GM12878 (cell line): Measurements from ENCODE around the gene SIX1. TPM values are rescaled to one million over a fixed set of nuclear protein-coding genes. Genes with fewer than 3 reads are reported as not detected.

ENCODE experiments used
- CEBPB ChIP-seq, 2 experiments: fragments of 150-350 bp in 1 of 2; IDR thresholded peaks; 2 replicates each; pipeline ENCODE4 v1.6.1; 2012 to 2014; ENCODE audit warnings: low read depth in 2 of 2, low read length in 2 of 2, borderline replicate concordance in 1 of 2, inconsistent platforms in 1 of 2
- CHD4 ChIP-seq: fragments of 200-600 bp; sonication (generic); IDR thresholded peaks from 2 replicates; pipeline ENCODE4 v1.6.1; 2016; ENCODE audit warnings: mild to moderate bottlenecking
- E4F1 ChIP-seq: fragments of 450-650 bp; IDR thresholded peaks from 2 replicates; pipeline ENCODE4 v1.6.1; 2018; ENCODE audit warnings: borderline replicate concordance, mild to moderate bottlenecking; ENCODE audit not compliant: partially characterized antibody
- HDAC6 ChIP-seq: fragments of 200-600 bp; sonication (generic); IDR thresholded peaks from one replicate; pipeline ENCODE4 v1.8.0; 2017; ENCODE audit warnings: antibody characterized with exemption; ENCODE audit not compliant: unreplicated experiment
- IRF5 ChIP-seq: fragments of 450-650 bp; IDR thresholded peaks from 2 replicates; pipeline ENCODE4 v1.6.1; 2017; ENCODE audit warnings: borderline replicate concordance
- RFX5 ChIP-seq: IDR thresholded peaks from 2 replicates; pipeline ENCODE4 v1.6.1; 2011; ENCODE audit warnings: low read depth, low read length, improper control_type of control experiment
- polyA plus RNA-seq, 11 experiments: library from polyadenylated mRNA; depleted of rRNA in 4 of 11; unstranded in 6 of 11; stranded (reverse) in 5 of 11; fragments of >200 nt; fragmentation: Nextera tagmentation in 4 of 11; fragmentation: Illumina TruSeq in 1 of 11; extraction: Ambion mirVana in 4 of 11; extraction: Trizol in 1 of 11; gene quantifications; 1 replicate in 1 of 11; 2 replicates in 10 of 11; pipeline versions ENCODE4 v1.2.1 to v1.2.3, GENCODE V29; 2011 to 2016; ENCODE audit warnings: inconsistent platforms in 2 of 11, missing spikeins in 2 of 11, low read depth in 1 of 11
- total RNA-seq, 4 experiments: library from RNA; depleted of rRNA in 3 of 4; stranded (reverse); fragments of >200 nt in 3 of 4; fragmentation: Illumina TruSeq in 1 of 4; extraction: Trizol in 1 of 4; gene quantifications; 2 replicates each; pipeline versions ENCODE4 v1.2.1 to v1.2.3, GENCODE V29; 2013 to 2021
- TF ChIP-seq, protein P1 (sequence below): IDR thresholded peaks from 2 replicates; pipeline ENCODE4 v1.6.1; 2012; ENCODE audit warnings: low read depth, low read length, improper control_type of control experiment

Gene SIX1
- total and polyA plus RNA-seq, 10 of the 15 experiments (the other 5 are each of a cell fraction or from before 2014, with no cell fraction given): 0.03 to 0.06 (median 0.05) TPM; not detected in 5

DNA sequence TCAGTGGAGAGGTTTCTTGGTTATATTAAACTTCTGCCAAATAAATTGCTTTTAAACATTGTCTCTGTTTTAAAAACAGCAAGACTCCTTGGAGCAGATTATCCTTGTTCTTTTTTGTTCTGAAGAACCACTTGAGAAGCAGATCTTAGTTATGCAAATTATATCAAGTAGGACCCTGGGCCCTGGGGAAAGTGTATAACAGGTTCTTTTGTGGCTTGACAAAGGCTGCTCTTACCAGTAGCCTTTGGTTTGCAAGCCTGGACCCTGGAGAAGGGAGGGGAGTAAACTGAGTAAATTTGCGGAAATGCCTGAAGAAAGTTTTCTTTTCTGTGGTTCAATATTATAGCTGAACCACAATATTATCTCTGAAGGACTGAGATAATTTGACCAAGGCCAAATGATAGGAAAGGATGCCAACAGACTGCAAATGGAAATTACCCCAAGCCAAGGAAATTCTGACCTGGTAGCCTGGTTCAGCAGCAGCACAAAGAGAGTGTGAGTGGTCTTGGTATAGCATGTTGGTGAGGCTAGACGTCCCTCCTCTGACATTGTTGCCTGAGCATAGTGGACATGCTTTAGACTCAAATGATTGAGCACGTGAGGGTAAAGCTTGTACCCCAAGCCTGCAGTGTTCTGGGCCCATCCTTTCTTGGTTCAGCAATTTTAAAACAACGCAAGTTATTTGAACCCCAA, 30.4 kb upstream of the SIX1 start (continued):
- no peak for TF ChIP-seq E4F1
- no peak for TF ChIP-seq CHD4
- TF ChIP-seq HDAC6: no peak
- TF ChIP-seq, protein P1, sequence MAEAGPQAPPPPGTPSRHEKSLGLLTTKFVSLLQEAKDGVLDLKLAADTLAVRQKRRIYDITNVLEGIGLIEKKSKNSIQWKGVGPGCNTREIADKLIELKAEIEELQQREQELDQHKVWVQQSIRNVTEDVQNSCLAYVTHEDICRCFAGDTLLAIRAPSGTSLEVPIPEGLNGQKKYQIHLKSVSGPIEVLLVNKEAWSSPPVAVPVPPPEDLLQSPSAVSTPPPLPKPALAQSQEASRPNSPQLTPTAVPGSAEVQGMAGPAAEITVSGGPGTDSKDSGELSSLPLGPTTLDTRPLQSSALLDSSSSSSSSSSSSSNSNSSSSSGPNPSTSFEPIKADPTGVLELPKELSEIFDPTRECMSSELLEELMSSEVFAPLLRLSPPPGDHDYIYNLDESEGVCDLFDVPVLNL: no peak
- no peak for TF ChIP-seq CEBPB (IDR thresholded peaks at IDR 0.05; ENCODE audit: borderline replicate concordance in 1 of 2, low read depth in 2 of 2, low read length in 2 of 2)
- TF ChIP-seq IRF5: no peak
- no peak for TF ChIP-seq RFX5
- TF ChIP-seq, all 136 proteins: peak for 0
